KMS-11 (cell line): Measurements from ENCODE around the gene EAF2.

Experiments used
- H2AFZ ChIP-seq: fragments of 200-600 bp; sonication (generic); 2 replicates; pipeline ENCODE4 v1.6.1; 2016; ENCODE audit warnings: antibody characterized with exemption, mixed run types, low read depth
- H3K27ac ChIP-seq: fragments of 200-600 bp; sonication (generic); 2 replicates; pipeline ENCODE4 v1.6.1; 2016; ENCODE audit warnings: mild to moderate bottlenecking, mixed run types
- H3K27me3 ChIP-seq: fragments of 200-600 bp; sonication (generic); 2 replicates; pipeline ENCODE4 v1.6.1; 2017; ENCODE audit warnings: mild to moderate bottlenecking, low read depth, mixed run types, moderate library complexity; ENCODE audit not compliant: insufficient read depth
- H3K36me3 ChIP-seq: fragments of 200-600 bp; sonication (generic); 2 replicates; pipeline ENCODE4 v1.6.1; 2017; ENCODE audit warnings: mild to moderate bottlenecking, mixed run types; ENCODE audit not compliant: insufficient read depth
- H3K4me1 ChIP-seq: fragments of 200-600 bp; sonication (generic); 2 replicates; pipeline ENCODE4 v1.6.1; 2016; ENCODE audit warnings: mild to moderate bottlenecking, low read depth, mixed run types; ENCODE audit not compliant: poor library complexity, severe bottlenecking
- H3K4me2 ChIP-seq: fragments of 200-600 bp; sonication (generic); 2 replicates; pipeline ENCODE4 v1.7.0; 2016; ENCODE audit warnings: mild to moderate bottlenecking, mixed run types
- H3K4me3 ChIP-seq: fragments of 200-600 bp; sonication (generic); IDR thresholded peaks from 2 replicates; pipeline ENCODE4 v1.6.1; 2017; ENCODE audit warnings: low read depth, low read length, mixed read lengths; ENCODE audit not compliant: insufficient read depth
- H3K79me2 ChIP-seq: fragments of 200-600 bp; sonication (generic); 2 replicates; pipeline ENCODE4 v1.6.1; 2016; ENCODE audit warnings: low read depth, mixed run types; ENCODE audit not compliant: insufficient read depth
- H3K9ac ChIP-seq: fragments of 200-600 bp; sonication (generic); 2 replicates; pipeline ENCODE4 v1.6.1; 2016; ENCODE audit warnings: mild to moderate bottlenecking, mixed run types
- H4K20me1 ChIP-seq: fragments of 200-600 bp; sonication (generic); 2 replicates; pipeline ENCODE4 v1.6.1; 2016; ENCODE audit warnings: mild to moderate bottlenecking, mixed run types; ENCODE audit not compliant: insufficient read depth
- TF ChIP-seq, protein P1 (sequence below): fragments of 200-600 bp; sonication (generic); conservative IDR thresholded peaks from 2 replicates; pipeline ENCODE4 v1.6.1; 2017; ENCODE audit warnings: low read depth, mild to moderate bottlenecking, antibody characterized with exemption, low read length, moderate library complexity, mixed read lengths

EAF2 gene

DNA sequence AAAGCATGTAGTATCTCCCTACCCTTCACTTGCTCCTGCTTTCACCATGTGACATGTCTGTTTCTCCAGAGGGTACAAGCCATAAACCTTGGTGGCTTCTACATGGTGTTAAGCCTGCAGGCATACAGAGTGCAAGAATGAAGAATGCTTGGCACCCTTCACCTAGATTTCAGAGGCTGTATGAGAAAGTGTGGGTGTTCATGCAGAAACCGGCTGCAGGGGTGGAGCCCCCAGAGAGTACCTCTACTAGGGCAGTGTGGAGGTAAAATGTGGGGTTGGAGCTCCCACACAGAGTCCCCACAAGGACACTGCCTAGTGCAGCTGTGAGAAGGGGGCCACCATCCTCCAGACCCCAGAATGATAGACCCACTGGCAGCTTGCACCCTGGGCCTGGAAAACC lies 91.4 kb downstream of the EAF2 start:
- Histone ChIP-seq H3K4me3 (no peak overlapping the region), H3K27ac (no peak overlapping the region), H3K36me3 (no peaks in the 10 kb centered on the region), H3K79me2 (no peaks in the 10 kb centered on the region), H3K4me2 (no peak overlapping the region), H2AFZ (no peak overlapping the region), H4K20me1 (no peaks in the 10 kb centered on the region), H3K27me3 (no peaks in the 10 kb centered on the region), H3K9ac (no peak overlapping the region), H3K4me1 (no peaks in the 10 kb centered on the region)
- TF ChIP-seq, protein P1, sequence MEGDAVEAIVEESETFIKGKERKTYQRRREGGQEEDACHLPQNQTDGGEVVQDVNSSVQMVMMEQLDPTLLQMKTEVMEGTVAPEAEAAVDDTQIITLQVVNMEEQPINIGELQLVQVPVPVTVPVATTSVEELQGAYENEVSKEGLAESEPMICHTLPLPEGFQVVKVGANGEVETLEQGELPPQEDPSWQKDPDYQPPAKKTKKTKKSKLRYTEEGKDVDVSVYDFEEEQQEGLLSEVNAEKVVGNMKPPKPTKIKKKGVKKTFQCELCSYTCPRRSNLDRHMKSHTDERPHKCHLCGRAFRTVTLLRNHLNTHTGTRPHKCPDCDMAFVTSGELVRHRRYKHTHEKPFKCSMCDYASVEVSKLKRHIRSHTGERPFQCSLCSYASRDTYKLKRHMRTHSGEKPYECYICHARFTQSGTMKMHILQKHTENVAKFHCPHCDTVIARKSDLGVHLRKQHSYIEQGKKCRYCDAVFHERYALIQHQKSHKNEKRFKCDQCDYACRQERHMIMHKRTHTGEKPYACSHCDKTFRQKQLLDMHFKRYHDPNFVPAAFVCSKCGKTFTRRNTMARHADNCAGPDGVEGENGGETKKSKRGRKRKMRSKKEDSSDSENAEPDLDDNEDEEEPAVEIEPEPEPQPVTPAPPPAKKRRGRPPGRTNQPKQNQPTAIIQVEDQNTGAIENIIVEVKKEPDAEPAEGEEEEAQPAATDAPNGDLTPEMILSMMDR = no peak
